T-cell (primary cell): ENCODE results near the gene POLRMT. TPM values are rescaled to one million over a fixed set of nuclear protein-coding genes. Genes with fewer than 3 reads are reported as not detected.

Source experiments
- ATAC-seq, 4 experiments: fragments of 200-7000 bp in 3 of 4; fragments of 150-1000 bp in 1 of 4; cut with Tn5 transposase; replicated peaks in 1 of 4; 1 replicate in 3 of 4; 2 replicates in 1 of 4; pipeline ENCODE4 v1.10.0; 2021; ENCODE audit warnings: moderate library complexity in 3 of 4, mild to moderate bottlenecking in 2 of 4, moderate number of reproducible peaks in 1 of 4
- CTCF ChIA-PET, 2 donors: fragments of 300-600 bp; sonication (Branson Sonifier 250); formaldehyde crosslinking; loops; one replicate each; lab custom pipeline; 2022; ENCODE audit warnings: antibody characterized with exemption in 2 of 2; lab: Charles Lee
- POLR2A ChIA-PET, 2 donors: fragments of 300-600 bp; sonication (Branson Sonifier 250); formaldehyde crosslinking; loops; one replicate each; lab custom pipeline; 2022; ENCODE audit warnings: antibody characterized with exemption in 2 of 2; lab: Charles Lee
- DNase-seq, 35 experiments: peaks; one replicate each; pipeline versions ENCODE4 v3.0.0 to v3.0.0-alpha.2; 2013 to 2023
- H3K27ac ChIP-seq: one replicate; pipeline ENCODE4 v1.5.1; 2013; ENCODE audit warnings: low read length
- H3K27me3 ChIP-seq, 2 experiments: replicated peaks in 1 of 2; 1 replicate in 1 of 2; 2 replicates in 1 of 2; pipeline versions ENCODE4 v1.6.1 to v1.7.0; 2013; ENCODE audit warnings: low read length in 1 of 2, mixed read lengths in 1 of 2; ENCODE audit not compliant: control insufficient read depth in 2 of 2, insufficient read depth in 2 of 2; ENCODE audit errors: extremely low read depth in 1 of 2
- H3K36me3 ChIP-seq, 2 donors: 1 replicate in 1 of 2; 2 replicates in 1 of 2; pipeline versions ENCODE4 v1.6.1 to v1.7.0; 2013; ENCODE audit warnings: low read length in 1 of 2; ENCODE audit not compliant: control insufficient read depth in 2 of 2, insufficient read depth in 1 of 2; ENCODE audit errors: extremely low read depth in 1 of 2
- H3K4me1 ChIP-seq, 2 experiments: 1 replicate in 1 of 2; 2 replicates in 1 of 2; pipeline versions ENCODE4 v1.6.1 to v1.7.0; 2013; ENCODE audit warnings: low read length in 2 of 2, mixed read lengths in 1 of 2; ENCODE audit not compliant: insufficient read depth in 2 of 2, control insufficient read depth in 1 of 2; ENCODE audit errors: extremely low read depth in 1 of 2
- H3K4me3 ChIP-seq, 2 donors: 1 replicate in 1 of 2; 2 replicates in 1 of 2; pipeline versions ENCODE4 v1.5.1 to v1.7.0; 2013; ENCODE audit warnings: mild to moderate bottlenecking in 2 of 2, low read length in 1 of 2, moderate library complexity in 1 of 2; ENCODE audit not compliant: control insufficient read depth in 1 of 2; ENCODE audit errors: extremely low read depth in 1 of 2
- H3K9me3 ChIP-seq: 2 replicates; pipeline ENCODE4 v1.7.0; 2013
- H3K27ac Mint-ChIP-seq, 2 donors: one replicate each; pipeline ENCODE4 v1.8.0; 2020 to 2021; ENCODE audit warnings: mild to moderate bottlenecking in 2 of 2, mixed read lengths in 2 of 2
- H3K27me3 Mint-ChIP-seq, 2 donors: one replicate each; pipeline ENCODE4 v1.8.0; 2021 to 2022; ENCODE audit warnings: mixed read lengths in 2 of 2
- H3K36me3 Mint-ChIP-seq: one replicate; pipeline ENCODE4 v1.8.0; 2021; ENCODE audit warnings: mixed read lengths
- H3K4me1 Mint-ChIP-seq, 3 donors: one replicate each; pipeline ENCODE4 v1.8.0; 2020 to 2022; ENCODE audit warnings: mixed read lengths in 3 of 3, mild to moderate bottlenecking in 1 of 3
- H3K4me3 Mint-ChIP-seq, 3 donors: one replicate each; pipeline ENCODE4 v1.8.0; 2020 to 2022; ENCODE audit warnings: mild to moderate bottlenecking in 3 of 3, mixed read lengths in 3 of 3, moderate library complexity in 3 of 3
- H3K9me3 Mint-ChIP-seq, 3 donors: one replicate each; pipeline ENCODE4 v1.8.0; 2020 to 2022; ENCODE audit warnings: mixed read lengths in 3 of 3
- WGBS: methylation state at CpG from one replicate; pipeline ENCODE4 v1.1.5; 2013; ENCODE audit warnings: missing lambda C conversion rate; ENCODE audit not compliant: insufficient coverage; 5-methylcytosine and 5-hydroxymethylcytosine counted together
- total RNA-seq, 35 experiments: library from RNA in 6 of 35; stranded (reverse) in 6 of 35; fragments of 120-200 nt in 1 of 35; gene quantifications; one replicate each; pipeline versions ENCODE4 v1.2.1 to v1.2.4 and lab custom pipeline; 2013 to 2026

POLRMT gene
- total RNA-seq, 5 donors from 2014 or later (not counting 1 experiment from before 2014, with no cell fraction given) = 61.3 to 118 (median 103) TPM

DNA sequence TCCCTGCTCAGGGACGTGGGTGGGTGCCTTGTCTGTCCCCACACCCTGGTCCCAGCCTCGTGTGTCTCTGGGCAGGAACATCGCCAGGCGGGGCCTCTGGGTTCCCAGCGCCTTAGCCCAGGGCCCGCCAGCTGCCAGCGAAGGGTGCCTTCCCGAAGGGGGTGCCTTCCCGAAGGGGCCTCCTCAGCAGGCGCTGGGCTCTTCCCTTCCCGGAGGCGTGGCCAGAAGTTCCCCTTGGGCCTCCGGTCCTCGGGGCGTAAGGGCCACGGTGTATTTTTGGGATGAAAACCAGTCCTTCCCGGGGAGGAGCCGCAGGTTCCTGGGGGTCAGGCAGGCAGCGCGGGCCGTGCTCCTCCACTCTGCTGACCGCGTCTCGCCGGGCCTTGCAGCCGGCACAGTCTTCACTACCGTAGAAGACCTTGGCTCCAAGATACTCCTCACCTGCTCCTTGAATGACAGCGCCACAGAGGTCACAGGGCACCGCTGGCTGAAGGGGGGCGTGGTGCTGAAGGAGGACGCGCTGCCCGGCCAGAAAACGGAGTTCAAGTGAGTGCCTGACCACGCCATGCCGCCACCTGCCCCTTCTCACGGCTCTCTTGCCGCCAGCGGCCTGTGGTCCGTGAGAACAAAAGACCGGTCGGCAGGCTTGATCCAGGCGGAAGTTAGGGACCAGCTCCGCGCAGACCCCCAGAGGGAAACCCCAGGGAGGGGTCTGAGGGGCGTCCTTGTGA is 54.1 kb downstream of the POLRMT start:
- H3K9me3 ChIP-seq = no peaks in the 10 kb centered on the region
- ATAC-seq = no peak
- H3K4me1 Mint-ChIP-seq = peaks cover 20 to 30% (median 23%) of the 10 kb centered on the region in 3 donors
- H3K4me1 ChIP-seq = peaks cover 10 to 40% of the 10 kb centered on the region in 2 experiments
- peaks cover 0 to 2% of the 10 kb centered on the region in 2 donors for H3K27me3 Mint-ChIP-seq
- H3K27ac ChIP-seq = no peak overlapping the region
- 97% methylated on average over 44 of the region's 46 CpGs for WGBS
- CTCF ChIA-PET = no interaction called here
- H3K36me3 ChIP-seq = peaks cover 7 to 48% of the 10 kb centered on the region in 2 donors
- H3K27me3 ChIP-seq = peaks cover 0 to 7% of the 10 kb centered on the region in 2 experiments
- H3K36me3 Mint-ChIP-seq = no peaks in the 10 kb centered on the region
- POLR2A ChIA-PET = no interaction called here
- H3K4me3 Mint-ChIP-seq = no peak overlapping the region
- no peak overlapping the region for H3K27ac Mint-ChIP-seq
- H3K4me3 ChIP-seq = no peak overlapping the region
- H3K9me3 Mint-ChIP-seq = no peaks in the 10 kb centered on the region
- no peak for DNase-seq

DNA sequence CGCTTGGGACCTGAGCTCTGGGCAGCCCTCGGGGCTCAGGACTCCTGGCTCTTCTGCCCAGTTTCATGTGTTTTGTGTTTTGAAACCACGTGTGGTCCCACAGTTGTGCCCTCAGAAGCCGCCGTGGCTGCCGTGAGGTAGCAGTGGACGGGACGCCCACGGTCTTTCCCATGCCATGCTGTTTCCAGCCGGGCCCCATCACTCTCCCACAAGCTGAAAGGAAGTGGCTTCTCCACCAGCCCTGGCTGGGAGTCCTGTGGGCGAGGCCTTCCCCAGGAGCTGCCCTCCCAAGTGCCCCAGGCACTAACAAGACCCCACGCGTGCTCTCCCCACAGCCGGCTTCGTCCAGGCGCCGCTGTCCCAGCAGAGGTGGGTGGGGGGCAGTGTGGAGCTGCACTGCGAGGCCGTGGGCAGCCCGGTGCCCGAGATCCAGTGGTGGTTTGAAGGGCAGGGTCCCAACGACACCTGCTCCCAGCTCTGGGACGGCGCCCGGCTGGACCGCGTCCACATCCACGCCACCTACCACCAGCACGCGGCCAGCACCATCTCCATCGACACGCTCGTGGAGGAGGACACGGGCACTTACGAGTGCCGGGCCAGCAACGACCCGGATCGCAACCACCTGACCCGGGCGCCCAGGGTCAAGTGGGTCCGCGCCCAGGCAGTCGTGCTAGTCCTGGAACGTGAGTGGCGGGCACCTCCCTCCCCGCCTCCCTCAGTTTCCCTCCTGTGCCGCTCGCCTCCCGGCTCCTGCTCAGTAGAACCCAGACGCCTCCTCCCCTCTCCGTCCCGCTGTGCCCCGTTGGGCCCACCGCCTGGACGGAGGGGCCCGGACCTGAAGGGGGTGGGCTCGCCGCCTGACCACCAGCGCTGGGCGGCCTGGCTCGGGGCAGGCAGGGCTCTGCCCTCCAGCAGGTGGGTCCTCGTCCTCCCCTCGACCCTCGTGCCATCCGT is 55.6 kb downstream of the POLRMT start:
- Histone ChIP-seq H3K27ac (no peak overlapping the region), H3K9me3 (no peaks in the 10 kb centered on the region), H3K4me3 (no peak overlapping the region), H3K36me3 (peaks cover 7 to 39% of the 10 kb centered on the region in 2 donors), H3K4me1 (peaks cover 14 to 49% of the 10 kb centered on the region in 2 experiments), H3K27me3 (no peaks in the 10 kb centered on the region)
- 93% methylated on average over 60 of the region's 66 CpGs for WGBS
- H3K9me3 Mint-ChIP-seq = no peaks in the 10 kb centered on the region
- H3K27me3 Mint-ChIP-seq = no peaks in the 10 kb centered on the region
- ChIA-PET POLR2A (no interaction called here), CTCF (no interaction called here)
- DNase-seq = no peak
- peaks cover 21 to 39% (median 31%) of the 10 kb centered on the region in 3 donors for H3K4me1 Mint-ChIP-seq
- no peaks in the 10 kb centered on the region for H3K36me3 Mint-ChIP-seq
- no peak overlapping the region for H3K4me3 Mint-ChIP-seq
- no peak for ATAC-seq
- no peak overlapping the region for H3K27ac Mint-ChIP-seq

DNA sequence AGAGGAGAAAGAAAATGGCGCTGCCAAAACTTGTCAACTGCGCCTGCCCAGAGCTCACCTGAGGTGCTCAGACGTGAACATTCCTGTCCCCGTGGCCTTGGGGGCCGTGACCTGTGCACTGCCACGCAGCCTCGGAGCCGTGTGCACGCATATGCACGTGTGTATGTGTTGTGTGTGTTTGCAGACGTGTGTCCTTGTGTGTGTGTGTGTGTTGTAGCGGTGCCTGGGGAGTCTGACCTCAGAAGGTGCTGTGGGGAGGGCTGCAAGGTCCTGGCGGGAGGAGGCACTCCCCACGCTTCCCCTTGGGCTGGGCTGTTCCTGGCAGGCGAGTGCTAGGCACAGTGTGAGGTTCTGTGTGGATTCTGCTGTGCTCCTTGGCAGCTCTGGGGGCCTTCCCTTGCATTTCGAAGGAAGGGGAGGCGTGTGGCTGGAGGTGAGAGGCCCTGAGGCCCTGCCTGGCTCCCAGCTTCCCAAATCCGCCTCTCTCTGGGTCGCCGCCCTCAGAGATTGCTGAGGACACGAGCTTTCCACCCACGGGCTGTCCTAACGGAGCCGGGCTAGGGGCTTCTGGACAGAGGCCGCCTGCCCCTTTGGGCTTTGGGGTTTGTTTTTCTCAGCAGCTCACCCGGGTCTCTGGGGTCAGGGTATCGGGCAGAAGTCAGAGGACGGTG is 56.4 kb downstream of the POLRMT start:
- Histone ChIP-seq H3K4me1 (peaks cover 14 to 49% of the 10 kb centered on the region in 2 experiments), H3K36me3 (peaks cover 7 to 33% of the 10 kb centered on the region in 2 donors), H3K4me3 (no peak overlapping the region), H3K27ac (no peak overlapping the region), H3K9me3 (no peaks in the 10 kb centered on the region), H3K27me3 (no peaks in the 10 kb centered on the region)
- Mint-ChIP-seq H3K4me3 (no peak overlapping the region), H3K27ac (no peak overlapping the region), H3K36me3 (no peaks in the 10 kb centered on the region), H3K27me3 (no peaks in the 10 kb centered on the region), H3K9me3 (no peaks in the 10 kb centered on the region), H3K4me1 (peaks cover 25 to 41% (median 31%) of the 10 kb centered on the region in 3 donors)
- CTCF ChIA-PET = interaction anchor here in 1 of 2 donors (1.4 kb wide), 1 partner anchor 9 kb away, joined by 5 read pairs; no protein-coding TSS in a partner anchor
- POLR2A ChIA-PET = no interaction called here
- WGBS = 89% methylated on average over 16 of the region's 28 CpGs
- DNase-seq = no peak
- no peak for ATAC-seq

DNA sequence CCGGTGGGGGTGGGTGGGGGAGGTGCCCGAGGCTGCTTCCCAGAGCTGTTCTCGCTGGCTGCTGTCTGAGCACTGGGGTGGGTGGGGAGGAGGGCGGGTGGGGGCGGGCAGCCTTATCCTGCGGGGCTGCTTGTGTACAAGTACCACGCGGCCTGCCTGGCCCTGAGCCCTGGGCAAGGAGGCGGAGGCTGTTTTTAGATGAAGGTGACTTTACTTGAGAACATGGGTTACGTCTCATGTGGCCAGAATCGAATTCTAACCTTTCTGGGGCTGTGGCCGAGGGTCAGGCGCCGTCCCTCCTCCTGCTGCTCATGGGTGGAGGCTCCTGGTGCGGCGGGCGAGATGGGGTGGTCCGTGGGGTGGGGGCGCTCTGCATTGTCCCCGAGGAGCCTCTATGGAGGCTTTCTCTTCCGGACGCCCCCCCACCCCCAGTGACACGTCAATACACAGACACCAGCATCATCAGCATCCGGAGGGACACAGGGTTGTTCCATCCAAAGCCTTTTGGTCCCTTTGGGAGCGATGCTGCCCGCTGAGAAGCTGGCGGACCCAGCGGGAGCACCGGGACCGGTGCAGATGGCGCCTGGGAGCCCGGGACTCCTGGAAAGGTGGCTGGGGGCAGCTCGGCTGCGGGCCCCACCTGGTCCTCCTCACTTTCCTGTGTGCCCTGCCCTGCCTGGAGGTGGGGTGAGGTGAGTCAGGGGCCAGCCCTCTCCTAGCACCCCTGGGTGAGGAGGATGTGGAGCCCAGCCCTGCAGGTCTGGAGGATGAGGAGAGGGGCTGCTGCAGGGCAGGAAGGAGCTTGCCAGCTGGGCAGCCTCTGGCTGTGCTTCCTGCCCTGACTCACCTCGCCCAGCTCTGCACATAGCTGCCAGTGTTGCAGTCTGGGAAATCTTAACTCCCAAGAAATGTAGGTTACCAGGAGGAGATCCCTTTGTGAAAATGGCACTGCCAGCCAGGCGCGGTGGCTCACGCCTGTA is 57.5 kb downstream of the POLRMT start:
- no peaks in the 10 kb centered on the region for H3K27me3 Mint-ChIP-seq
- POLR2A ChIA-PET = no interaction called here
- H3K4me3 ChIP-seq = no peak overlapping the region

DNA sequence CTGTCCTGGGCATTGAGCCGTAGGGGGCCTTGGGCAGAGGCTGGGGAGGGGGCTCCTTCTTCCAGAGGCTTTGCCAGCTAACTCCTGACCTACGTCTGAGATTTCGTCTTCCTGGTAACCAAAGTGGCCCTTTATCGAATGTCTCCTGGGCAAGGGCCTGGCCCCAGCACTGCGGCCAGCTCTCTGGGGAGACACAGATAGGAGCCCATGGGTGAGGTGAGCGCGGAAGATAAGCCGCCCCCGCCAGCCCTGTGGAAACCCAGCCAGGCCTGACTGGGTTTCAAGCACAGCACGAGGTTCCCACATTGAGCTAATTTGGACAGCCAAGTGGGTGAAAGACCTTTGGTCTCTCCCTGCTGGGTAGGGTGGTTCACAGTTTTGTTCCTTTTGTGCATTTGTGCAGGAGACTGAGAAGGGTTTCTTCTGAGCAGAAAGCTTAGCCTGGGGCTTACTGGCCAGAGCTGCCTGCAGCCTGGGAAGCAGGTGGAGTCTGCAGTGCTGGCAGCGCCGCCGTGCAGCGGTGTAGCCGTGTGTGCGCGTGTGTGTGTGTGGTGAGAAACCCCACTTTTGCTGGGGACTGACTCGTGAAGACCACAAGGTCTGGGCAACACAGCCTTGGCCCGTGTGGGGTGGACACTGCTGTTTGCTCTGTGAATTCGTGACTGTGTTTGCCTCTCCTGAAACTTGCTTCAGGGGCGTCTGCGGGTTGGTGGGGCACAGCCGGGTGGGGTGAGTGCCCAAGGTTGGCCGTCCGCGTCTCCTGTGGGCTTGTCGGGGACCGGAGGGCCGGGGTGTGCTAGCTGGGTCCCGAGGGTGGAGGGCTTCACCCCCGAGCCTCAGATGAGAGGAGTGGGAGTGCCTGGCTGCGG is 58.4 kb downstream of the POLRMT start:
- peaks cover 35 to 52% (median 39%) of the 10 kb centered on the region in 3 donors for H3K4me1 Mint-ChIP-seq
- POLR2A ChIA-PET = no interaction called here
- DNase-seq = no peak

More for the DNA sequence above, 57.5 kb downstream of the POLRMT start:
- no peak for ATAC-seq
- H3K4me1 Mint-ChIP-seq = peaks cover 35 to 50% (median 36%) of the 10 kb centered on the region in 3 donors
- peak overlapping the region in 1 of 3 donors; percentile 80 for H3K4me3 Mint-ChIP-seq
- CTCF ChIA-PET = interaction anchor here in 1 of 2 donors (1.4 kb wide), 1 partner anchor 10 kb away, joined by 5 read pairs; no protein-coding TSS in a partner anchor
- Histone ChIP-seq H3K27ac (no peak overlapping the region), H3K9me3 (no peaks in the 10 kb centered on the region), H3K27me3 (no peaks in the 10 kb centered on the region), H3K36me3 (peaks cover 7 to 24% of the 10 kb centered on the region in 2 donors), H3K4me1 (peaks cover 18 to 58% of the 10 kb centered on the region in 2 experiments)
- H3K36me3 Mint-ChIP-seq = no peaks in the 10 kb centered on the region
- no peak for DNase-seq
- 85% methylated on average over 21 of the region's 38 CpGs for WGBS
- no peak overlapping the region for H3K27ac Mint-ChIP-seq
- H3K9me3 Mint-ChIP-seq = no peaks in the 10 kb centered on the region

More for the DNA sequence above, 58.4 kb downstream of the POLRMT start:
- Mint-ChIP-seq H3K36me3 (no peaks in the 10 kb centered on the region), H3K27me3 (no peaks in the 10 kb centered on the region), H3K4me3 (peak overlapping the region; percentile 66 to 99 (median 80)), H3K27ac (peak overlapping the region in 1 of 2 donors; percentile 31), H3K9me3 (no peaks in the 10 kb centered on the region)
- Histone ChIP-seq H3K36me3 (peaks cover 4 to 17% of the 10 kb centered on the region in 2 donors), H3K4me1 (peaks cover 18 to 63% of the 10 kb centered on the region in 2 experiments), H3K27ac (no peak overlapping the region), H3K27me3 (no peaks in the 10 kb centered on the region), H3K9me3 (no peaks in the 10 kb centered on the region), H3K4me3 (peak overlapping the region in 1 of 2 donors; percentile 25)
- 70% methylated on average over 26 of the region's 32 CpGs for WGBS
- no peak for ATAC-seq
- CTCF ChIA-PET = interaction anchor here (0.6 to 1.4 kb wide), 3 partner anchors 11 to 102 kb away, joined by 3 to 5 read pairs (median 3); partner anchors contain the start of gene CDC34 (in 1 of the 2)
